WI38 (cell line): ENCODE measurements around the gene RSPH1.

Experiments used
- H3K4me3 ChIP-seq: 2 replicates; pipeline ENCODE4 v1.5.1; 2011; ENCODE audit warnings: low read depth, mild to moderate bottlenecking, control low read depth, low read length
- CTCF ChIP-seq: IDR thresholded peaks from 2 replicates; pipeline ENCODE4 v1.5.1; 2012; ENCODE audit warnings: low read depth, mild to moderate bottlenecking, control low read depth, low read length

Gene RSPH1

GRCh38 chr21:42452401-42453223 lies 43.4 kb downstream of the RSPH1 start:
- TF ChIP-seq CTCF = no peak
- H3K4me3 ChIP-seq = no peak overlapping the region

- no peak for TF ChIP-seq CTCF
- no peak overlapping the region for H3K4me3 ChIP-seq
Observed at GRCh38 chr21:42451941-42452340, 44.1 kb downstream of the RSPH1 start.

- no peak overlapping the region for H3K4me3 ChIP-seq
- TF ChIP-seq CTCF = no peak
Observed at GRCh38 chr21:42448686-42449085, 47.3 kb downstream of the RSPH1 start.

- no peak for TF ChIP-seq CTCF
- H3K4me3 ChIP-seq = no peak overlapping the region
Observed at GRCh38 chr21:42447732-42448131, 48.3 kb downstream of the RSPH1 start.

- no peak overlapping the region for H3K4me3 ChIP-seq
- TF ChIP-seq CTCF = no peak
Observed at GRCh38 chr21:42447182-42447581, 48.8 kb downstream of the RSPH1 start.

GRCh38 chr21:42446531-42446930 lies 49.5 kb downstream of the RSPH1 start:
- no peak overlapping the region for H3K4me3 ChIP-seq
- no peak for TF ChIP-seq CTCF

GRCh38 chr21:42445311-42445710 lies 50.7 kb downstream of the RSPH1 start:
- no peak overlapping the region for H3K4me3 ChIP-seq
- no peak for TF ChIP-seq CTCF
